GM19238 (cell line): ENCODE measurements around the gene HMCN1.

ENCODE experiments used
- DNase-seq: peaks from one replicate; pipeline ENCODE4 v3.0.0; 2011; ENCODE audit warnings: low spot score; ENCODE audit not compliant: insufficient read length

HMCN1 gene

GRCh38 chr1:185803241-185803640, 69.0 kb downstream of the HMCN1 start:
- DNase-seq = no peak

- no peak for DNase-seq
These were observed 70.0 kb downstream of the HMCN1 start for GRCh38 chr1:185804206-185804605.

GRCh38 chr1:185804608-185805007, 70.4 kb downstream of the HMCN1 start:
- DNase-seq = no peak

GRCh38 chr1:185807275-185807674, 73.1 kb downstream of the HMCN1 start:
- no peak for DNase-seq

- no peak for DNase-seq
These were observed 74.4 kb downstream of the HMCN1 start for GRCh38 chr1:185808631-185809030.

- no peak for DNase-seq
These were observed 77.0 kb downstream of the HMCN1 start for GRCh38 chr1:185811073-185811709.

GRCh38 chr1:185812934-185813333, 78.7 kb downstream of the HMCN1 start:
- no peak for DNase-seq

GRCh38 chr1:185813401-185813979, 79.3 kb downstream of the HMCN1 start:
- DNase-seq = no peak

GRCh38 chr1:185816460-185816859, 82.3 kb downstream of the HMCN1 start:
- DNase-seq = no peak

GRCh38 chr1:185819798-185820197, 85.6 kb downstream of the HMCN1 start:
- DNase-seq = no peak

GRCh38 chr1:185821612-185822385, 87.6 kb downstream of the HMCN1 start:
- no peak for DNase-seq

GRCh38 chr1:185823467-185823866, 89.3 kb downstream of the HMCN1 start:
- DNase-seq = no peak

GRCh38 chr1:185824106-185824505, 89.9 kb downstream of the HMCN1 start:
- no peak for DNase-seq

- no peak for DNase-seq
These were observed 91.4 kb downstream of the HMCN1 start for GRCh38 chr1:185825556-185825955.

- no peak for DNase-seq
These were observed 100.2 kb downstream of the HMCN1 start for GRCh38 chr1:185834371-185834905.

GRCh38 chr1:185835191-185835590, 101.0 kb downstream of the HMCN1 start:
- DNase-seq = no peak

- no peak for DNase-seq
These were observed 103.5 kb downstream of the HMCN1 start for GRCh38 chr1:185837711-185838110.

- no peak for DNase-seq
These were observed 103.9 kb downstream of the HMCN1 start for GRCh38 chr1:185838111-185838510.

- DNase-seq = no peak
These were observed 106.7 kb downstream of the HMCN1 start for GRCh38 chr1:185840880-185841279.

GRCh38 chr1:185843297-185843869, 109.2 kb downstream of the HMCN1 start:
- DNase-seq = no peak

- no peak for DNase-seq
These were observed 109.8 kb downstream of the HMCN1 start for GRCh38 chr1:185843986-185844385.
